GM21526 (cell line): ENCODE measurements around the gene CDHR3.

Experiments used
- ATAC-seq: cut with Tn5 transposase; IDR thresholded peaks from one replicate; pipeline ENCODE4 v1.9.1; 2021; ENCODE audit warnings: moderate library complexity; ENCODE audit not compliant: unreplicated experiment, low FRiP score

Gene CDHR3

DNA sequence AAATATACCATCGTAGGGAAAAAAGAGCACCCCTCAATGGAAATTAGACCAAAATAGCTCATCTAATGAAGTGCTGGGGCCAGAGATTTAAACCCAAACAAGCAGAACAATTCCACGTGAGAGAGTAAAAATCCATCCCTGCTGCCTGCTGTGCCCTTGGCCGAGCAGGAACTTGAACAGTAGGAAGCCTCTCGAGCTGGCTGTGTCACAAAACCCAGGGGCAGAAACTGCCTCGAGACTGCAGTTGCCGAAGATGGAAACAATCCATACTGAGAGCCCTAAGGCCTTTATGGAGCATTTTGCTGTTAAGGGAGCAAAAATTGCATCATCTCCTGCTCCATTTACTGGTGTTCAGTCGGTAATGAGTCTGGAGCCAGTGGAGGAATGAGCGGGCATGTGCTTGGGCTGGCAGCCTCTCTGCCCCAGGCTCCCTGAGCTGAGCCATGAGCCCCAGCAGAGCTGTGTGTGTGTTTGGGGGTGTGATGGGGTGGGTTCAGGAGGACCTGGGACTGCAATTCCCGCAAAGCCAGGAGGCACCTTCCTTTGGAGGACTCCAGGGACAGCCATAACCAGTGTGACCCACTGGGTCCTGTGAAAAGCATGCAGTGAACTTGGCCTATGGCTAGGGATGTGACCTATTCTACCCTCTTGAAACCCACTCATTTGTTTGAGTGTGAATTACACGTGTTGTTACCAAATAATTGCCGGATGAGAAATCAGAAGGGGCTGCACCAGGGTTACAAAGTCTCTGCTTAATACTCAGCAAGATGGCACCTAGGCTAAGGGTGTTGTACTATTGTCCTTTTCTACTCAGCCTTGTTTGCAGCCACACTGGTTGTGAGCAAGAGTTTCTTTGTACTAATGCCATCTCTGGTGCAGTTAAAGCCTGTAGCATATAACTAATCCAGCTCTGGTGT is 58.3 kb downstream of the CDHR3 start:
- ATAC-seq, result no peak

DNA sequence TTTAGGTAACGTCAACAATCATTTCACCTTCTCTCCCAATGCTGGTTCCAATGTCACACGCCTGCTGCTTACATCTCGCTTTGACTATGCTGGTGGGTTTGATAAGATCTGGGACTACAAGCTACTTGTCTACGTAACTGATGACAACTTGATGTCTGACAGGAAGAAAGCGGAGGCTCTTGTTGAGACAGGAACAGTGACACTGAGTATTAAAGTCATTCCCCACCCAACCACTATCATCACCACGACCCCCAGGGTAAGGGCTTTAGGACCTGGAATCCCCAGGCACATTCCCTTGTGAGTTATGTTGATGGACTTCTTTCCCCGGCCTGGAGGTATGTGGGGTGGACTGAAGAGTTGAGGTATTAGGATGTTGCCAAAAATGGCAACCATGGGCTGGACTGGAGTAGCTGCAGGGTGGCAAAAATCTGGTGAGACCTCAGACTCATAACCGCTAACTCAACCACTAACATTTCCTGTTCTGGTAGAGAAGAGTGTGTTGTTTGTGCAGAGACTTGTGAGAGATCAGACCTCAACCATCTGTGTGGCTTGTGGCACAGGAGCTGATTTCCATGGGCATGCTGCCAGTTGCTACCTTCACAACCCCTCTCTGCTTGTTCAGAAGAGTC is 59.2 kb downstream of the CDHR3 start:
- ATAC-seq, result no peak

DNA sequence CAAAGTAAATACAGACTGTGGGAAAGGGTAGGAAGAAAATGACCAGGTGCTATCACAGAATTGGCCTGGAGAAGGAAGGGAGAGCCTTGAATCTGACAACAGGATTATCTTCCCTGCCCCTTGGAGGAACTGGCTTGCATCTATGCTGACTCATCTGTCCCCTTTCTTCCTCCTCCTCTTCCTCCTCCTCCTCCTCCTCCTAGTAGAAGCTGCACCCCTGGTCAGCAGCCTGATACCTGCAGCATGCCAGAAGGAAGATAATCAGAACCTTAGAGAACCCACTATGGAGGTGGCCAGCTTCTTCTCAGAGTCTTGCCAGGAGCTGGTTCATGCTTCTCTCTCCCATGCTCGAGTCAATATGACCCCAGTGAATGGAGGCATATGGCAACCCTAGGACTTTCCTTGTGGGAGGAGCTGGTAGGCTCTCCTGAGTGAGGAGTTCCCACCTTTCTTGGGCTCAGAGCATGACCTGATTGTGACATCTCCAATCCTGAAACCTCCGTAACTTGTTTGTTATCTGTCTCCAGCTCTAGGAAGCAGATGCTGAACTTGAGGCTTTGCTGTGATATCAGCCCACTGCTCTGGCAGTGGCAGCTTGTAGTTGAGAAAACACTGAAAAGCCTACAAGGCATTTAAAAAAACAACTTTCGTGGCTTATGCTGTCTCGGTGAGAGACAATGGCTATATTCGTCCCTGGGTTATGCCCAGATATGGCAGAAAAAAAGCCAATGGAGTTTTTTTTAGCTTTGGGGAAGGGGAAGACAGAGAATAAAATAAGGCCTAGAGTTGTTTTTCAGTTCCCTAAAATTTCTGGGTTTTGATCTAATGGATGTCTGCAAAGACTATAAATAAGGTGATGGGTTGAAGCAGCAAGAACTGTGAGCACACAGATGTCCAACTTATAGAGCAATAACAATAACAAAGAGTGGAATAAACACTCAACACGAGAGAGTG is 60.6 kb downstream of the CDHR3 start:
- ATAC-seq, result no peak

DNA sequence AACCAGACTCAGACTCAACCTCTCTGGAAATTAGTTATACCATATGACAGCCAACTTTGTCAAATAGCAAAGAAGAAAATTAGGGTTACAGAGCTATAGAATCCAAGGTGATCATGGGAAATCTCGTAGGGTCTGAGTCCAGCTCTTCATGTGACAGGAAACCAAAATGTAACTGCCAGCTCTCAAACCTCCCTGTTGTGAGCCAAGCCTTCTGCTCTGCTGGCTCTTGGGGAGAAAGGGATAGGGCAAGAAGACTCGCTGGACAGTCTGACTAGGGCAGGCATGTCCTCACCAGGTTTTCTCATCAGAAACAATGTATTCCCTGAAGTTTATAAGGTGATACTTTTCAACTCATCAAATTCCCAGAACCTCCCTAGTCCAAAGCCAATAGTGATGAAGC is 63.0 kb downstream of the CDHR3 start:
- no peak for ATAC-seq

DNA sequence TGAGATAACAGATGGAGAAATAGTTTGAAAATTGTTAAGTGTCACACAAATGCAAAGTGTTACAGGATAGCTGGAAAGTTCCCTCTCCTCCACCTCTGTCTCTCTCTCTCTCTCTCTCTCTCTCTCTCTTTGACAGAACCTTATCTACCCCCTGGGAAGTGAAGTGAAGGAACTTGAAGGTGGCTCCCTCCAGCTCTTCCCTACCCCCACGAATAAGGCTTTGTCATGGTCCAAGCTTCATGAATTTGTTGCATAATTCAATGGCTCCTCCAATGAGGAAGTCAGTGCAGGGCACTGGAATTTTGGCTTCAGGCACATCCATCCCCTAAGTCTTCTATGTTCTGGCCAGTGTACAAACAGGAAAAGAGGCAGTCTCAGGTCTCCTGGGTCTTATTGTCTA is 66.4 kb downstream of the CDHR3 start:
- no peak for ATAC-seq

DNA sequence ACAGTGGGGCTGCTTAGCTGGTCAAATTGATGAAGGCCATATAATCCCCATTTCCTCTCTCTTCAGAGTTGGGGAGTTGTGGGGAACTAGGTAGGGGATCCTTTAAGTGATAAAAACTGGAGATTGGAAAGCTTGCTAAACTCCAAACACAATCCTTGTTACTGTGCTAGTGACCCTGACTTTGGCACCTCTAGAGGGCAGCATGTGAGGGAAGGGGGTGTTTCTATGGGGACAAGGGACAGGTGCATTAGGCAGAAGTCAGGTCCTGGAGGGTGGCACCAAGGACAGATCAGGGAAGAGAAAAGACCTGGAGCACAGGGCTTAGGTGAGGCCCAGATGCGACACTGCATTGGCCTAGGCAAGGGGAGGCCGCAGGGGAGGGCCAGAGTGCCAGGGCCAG is 66.9 kb downstream of the CDHR3 start:
- ATAC-seq, result no peak

DNA sequence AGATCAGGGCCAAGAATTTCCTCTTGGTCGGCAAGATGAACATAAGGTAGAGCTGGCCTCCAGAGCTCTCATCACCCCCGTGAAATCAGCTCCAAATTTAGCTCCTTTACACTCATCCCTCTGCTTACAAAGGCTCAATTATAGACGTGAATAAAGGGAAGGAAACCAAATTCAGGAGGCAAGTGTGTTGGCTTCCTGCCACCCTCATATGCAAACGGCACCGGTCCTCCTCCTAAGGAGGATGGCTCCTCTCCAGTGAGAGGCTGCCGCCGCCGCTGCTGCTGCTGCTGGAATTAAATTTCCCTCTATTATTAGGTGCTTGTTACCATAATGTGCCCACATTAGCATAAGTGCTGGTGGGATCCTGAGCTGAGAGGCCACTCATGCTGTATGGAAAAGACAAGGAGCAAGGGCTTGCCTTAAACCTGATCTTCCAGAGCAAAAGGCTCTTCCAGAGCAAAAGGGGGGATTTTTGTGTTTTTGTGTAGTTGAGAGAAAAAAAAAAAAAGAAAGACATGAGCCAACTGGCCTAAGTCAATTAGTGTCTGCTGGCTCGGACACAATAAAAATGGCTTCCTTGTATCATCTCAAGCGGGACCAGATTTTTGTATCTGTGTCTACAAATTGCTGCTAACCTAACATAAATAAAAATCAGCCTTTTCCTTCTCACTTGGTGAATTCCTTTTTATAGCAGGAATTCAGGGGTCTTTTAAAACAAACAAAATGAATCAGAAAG is 68.4 kb downstream of the CDHR3 start:
- ATAC-seq, result no peak

DNA sequence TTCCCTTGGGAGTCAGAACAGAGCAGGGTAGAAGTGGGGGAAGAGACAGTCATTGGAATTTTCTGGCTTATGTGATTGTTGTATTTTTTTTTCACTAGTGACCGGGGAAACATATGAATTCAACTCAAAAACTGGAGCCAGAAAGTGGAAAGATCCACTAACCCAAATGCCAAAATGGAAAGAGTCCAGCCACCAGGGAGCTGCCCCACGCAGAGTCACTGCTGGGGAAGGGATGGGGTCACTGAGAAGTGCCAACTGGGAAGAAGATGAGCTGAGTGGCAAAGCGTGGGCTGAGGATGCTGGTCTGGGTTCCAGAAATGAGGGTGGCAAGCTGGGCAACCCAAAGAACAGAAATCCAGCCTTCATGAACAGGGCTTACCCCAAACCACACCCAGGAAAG is 69.2 kb downstream of the CDHR3 start:
- ATAC-seq, result no peak

DNA sequence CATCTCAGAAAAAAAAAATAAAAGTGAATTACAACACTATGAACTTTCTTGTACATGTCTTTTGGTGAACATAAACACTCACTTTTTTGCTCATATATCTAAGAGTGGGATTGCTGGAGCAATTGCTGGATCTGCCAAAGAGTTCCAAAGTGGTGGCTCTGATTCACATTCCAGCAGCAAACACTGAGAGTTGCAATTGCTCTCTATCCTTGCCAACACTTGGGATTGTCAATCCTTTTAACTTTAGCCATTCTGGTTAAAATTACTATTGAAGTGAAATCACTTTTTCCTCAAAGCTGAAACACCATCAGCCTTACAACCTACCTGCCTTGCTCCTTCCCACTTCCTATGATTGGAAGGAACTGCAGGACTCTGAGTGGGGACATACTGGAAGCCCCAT is 70.7 kb downstream of the CDHR3 start:
- ATAC-seq, result no peak

DNA sequence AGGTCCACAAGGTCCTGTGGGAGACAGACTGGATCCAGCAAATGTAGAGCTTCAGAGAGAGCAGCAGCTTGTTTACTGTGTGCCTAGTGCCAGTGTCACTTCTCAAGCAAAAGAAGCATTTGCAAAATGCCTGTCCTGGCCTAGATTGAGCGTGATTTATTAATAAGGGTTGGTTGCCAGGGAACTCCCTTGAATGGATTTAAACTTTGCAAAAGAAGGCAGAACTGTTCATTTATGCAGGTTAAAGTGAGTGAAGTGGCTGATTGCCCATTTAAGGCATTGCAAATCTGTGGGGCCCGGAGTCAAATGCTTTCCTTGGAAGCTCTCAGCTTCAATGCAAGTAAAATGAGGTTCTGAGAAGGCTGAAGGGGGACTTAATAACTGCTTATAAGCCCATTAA is 71.3 kb downstream of the CDHR3 start:
- ATAC-seq, result no peak

DNA sequence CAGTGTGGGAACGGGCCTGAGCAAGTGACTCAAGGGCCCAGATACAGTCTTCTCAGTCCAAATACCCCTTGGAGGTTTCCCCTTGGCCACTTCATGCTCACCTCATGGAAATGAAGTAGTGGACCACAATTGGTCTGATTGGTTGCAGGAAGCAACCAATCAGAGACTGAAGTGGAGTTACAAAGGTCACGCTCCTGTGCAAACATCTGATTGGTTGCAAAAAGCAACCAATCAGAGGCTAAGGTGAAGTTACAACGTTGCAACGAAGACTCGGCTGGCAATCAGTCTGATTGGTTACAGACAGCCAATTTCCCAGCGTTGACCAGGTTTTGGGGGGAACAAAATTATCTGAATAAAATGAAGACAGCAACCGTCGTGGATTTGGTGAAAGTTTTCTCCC is 72.5 kb downstream of the CDHR3 start:
- no peak for ATAC-seq

DNA sequence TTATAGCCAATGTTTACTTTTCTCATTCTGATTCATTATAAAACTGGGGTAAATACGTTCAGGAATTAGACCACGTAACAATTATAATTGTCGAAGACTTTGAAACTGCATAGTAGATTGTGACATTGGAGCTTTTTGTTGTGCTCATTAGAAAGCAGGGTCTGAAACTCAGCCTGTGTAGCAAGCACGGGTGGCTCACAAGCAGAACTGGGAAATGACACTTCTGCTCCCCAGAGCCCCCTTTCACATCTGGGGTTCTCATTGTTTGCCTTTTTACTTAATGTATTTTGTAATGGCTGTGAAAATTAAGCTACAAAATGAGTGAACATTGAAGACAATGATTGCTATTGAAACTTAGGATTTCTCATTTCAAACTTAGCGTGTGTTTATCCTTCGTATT is 72.9 kb downstream of the CDHR3 start:
- ATAC-seq, result no peak

DNA sequence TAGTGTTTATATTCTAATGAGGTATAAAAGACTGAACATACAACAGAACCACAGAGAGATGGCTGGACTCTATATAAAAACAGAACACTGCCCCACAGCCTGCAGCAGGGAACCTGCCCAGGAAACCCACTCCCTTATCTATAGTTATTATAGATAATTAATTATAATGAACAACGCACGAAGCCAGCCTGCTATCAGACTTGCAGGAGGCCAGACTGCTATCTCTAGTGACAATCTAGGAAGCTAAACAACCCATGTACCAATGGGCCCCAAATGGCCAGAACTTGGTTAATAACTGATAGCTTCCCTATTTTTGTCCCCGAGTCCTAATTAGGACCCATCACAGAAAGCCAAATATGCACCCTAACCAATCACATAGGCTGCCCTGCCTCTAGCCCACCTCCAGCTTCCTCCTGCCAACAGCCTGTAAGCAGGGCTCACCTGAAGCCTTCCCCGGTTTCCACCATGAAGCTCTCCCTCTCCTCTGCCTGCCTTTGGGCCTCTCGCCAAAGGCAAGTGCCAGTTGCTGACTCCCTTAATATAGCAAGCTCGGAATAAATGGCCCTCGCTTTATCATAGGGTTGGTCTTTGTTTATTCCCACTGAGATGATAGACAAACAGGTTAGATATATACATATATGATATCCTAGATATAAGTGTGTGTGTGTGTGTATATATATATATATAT is 74.6 kb downstream of the CDHR3 start:
- ATAC-seq, result no peak

DNA sequence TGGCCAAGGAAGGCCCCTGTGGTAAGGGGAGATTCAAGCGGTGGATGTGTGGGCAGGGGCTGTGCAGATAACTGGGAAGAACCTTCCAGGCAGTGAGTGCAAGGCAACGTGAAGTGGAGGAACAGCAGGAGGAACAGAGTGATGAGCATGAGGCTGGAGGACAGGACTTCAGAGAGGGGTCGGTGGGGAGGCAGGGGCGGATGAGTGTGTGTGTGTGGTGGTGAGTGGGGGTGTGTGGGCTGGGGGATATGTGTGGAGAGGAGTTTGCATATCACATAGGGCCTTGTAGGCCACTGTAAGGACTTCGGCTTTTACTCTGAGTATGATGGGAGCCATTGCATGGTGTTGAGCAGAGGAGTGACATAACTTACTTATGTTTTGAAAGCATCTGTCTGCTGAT is 75.2 kb downstream of the CDHR3 start:
- ATAC-seq, result no peak

DNA sequence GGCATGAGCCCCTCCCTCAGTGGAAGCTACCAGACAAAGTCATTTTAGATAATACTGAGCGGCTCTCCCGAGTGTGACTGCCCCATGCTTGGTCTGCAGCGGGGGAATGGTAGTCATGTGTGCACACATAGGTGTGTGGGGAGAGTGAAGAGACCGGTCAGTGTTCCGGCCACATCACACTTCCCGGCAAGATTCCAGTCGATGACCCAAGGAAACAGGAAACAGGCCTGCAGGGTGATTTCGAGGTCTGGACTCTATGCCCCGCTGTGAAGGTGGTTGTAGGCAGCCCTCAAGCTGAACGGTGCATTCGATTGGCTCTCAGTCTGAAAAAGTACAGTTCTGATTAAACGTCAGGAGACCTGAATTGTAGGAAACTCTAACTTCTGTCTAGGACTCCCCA is 75.9 kb downstream of the CDHR3 start:
- no peak for ATAC-seq

DNA sequence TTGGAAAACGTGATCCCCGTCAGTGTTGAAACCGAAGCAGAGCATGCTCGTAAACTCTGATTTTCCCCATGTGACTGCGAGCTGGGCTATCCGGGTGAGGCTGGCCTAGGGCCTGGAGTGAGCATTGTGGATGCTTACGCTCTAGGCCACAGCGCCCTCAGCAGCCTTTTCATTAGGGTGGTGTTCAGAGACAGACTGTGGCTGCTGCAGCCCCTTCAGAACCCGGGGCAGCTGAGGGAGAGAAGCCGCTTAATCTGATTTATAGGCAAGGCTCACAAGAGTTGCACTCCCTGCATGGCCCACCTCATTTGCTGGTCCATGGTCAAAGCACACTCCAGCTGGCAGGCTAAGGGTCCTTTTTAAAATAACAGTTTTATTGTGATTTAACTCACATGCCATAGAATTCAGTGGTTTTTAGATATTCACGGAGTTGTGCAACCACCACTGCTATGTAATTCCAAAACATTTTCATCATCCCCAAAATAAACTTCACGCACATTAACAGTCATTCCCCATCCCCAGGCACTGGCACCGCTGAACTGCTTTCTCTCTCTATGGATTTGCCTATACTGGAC is 76.5 kb downstream of the CDHR3 start:
- no peak for ATAC-seq

DNA sequence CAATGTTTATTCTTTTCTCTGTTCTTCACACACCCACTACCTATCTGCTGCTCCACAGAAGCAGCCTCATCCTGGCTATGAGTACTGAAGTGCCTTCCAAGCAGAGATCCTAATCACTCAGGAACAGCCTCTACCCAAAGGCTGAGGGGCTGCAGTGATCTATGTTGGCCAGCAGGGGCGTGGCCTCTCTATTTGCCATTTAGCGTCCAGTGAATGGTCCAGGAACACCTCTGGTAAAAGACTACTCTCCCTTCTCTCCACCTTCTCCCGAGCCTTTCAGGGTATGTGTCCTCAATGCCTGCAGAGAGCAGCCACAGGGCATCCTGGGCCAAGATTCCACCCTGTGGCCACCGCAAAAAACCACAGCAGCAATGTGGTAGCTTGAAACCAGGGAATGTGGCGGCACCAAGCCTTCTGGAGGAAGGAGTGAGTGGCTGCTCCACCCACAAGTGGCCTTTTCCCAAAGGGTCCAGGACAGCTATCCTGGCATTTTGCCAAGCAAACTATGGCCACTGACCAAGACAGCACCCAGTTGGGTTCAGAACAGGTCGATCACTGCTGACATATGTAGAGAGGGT is 78.2 kb downstream of the CDHR3 start:
- peak; percentile 59 for ATAC-seq

DNA sequence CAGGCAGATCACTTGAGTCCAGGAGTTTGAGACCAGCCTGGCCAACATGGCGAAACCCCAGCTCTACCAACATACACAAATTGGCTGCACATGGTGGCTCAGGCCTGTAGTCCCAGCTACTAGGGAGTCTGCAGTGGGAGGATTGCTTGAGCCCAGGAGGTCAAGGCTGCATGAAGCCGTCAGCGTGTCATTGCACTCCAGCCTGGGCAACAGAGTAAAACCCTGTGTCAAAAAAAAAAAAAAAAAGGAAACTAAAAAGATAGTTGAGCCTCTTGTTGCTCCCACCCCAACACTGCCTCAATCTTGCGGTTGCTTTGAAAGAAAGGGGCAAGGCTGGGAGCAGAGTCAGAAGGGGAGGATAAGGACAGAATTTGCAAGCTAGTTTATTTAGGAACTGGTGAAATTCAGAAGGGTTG is 79.1 kb downstream of the CDHR3 start:
- ATAC-seq, result no peak

DNA sequence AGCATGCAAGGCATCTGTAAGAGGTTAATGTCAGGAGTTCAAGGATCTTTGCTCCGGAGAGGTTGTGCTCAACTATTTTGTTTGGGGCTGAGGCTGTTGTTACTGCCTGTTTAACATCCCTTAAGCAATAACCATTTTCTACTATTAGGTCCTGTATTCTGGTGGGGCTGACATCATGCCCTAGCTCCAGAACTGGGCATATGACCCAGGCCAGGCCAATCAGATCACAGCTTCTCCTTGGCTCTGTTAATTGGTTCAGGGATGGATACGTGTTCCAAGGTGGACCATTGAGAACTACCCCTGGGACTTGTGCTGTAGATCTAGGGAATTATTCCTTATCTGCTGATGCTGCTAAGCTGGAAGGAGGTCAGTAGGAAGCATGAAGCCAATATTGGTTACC is 82.1 kb downstream of the CDHR3 start:
- ATAC-seq, result no peak
